Lower lobe of right lung (tissue), 2 donors: ENCODE measurements around the gene SENP1. TPM values are rescaled to one million over a fixed set of nuclear protein-coding genes. Genes with fewer than 3 reads are reported as not detected.

Experiments
- ATAC-seq, 2 donors: fragments of 200-7000 bp; cut with Tn5 transposase; one replicate each; pipeline ENCODE4 v1.9.1; 2020 to 2022; ENCODE audit warnings: mild to moderate bottlenecking in 2 of 2, moderate library complexity in 2 of 2
- DNase-seq: peaks from one replicate; pipeline ENCODE4 v3.0.0-alpha.2; 2020
- H3K27ac ChIP-seq: fragments of 200-600 bp; one replicate; pipeline ENCODE4 v1.8.0; 2022
- H3K27me3 ChIP-seq: fragments of 200-600 bp; one replicate; pipeline ENCODE4 v1.8.0; 2022; ENCODE audit warnings: low read depth
- H3K36me3 ChIP-seq: fragments of 200-600 bp; one replicate; pipeline ENCODE4 v1.8.0; 2022; ENCODE audit warnings: mild to moderate bottlenecking
- H3K4me1 ChIP-seq: fragments of 200-600 bp; one replicate; pipeline ENCODE4 v1.8.0; 2022
- H3K4me3 ChIP-seq: fragments of 200-600 bp; one replicate; pipeline ENCODE4 v1.8.0; 2022; ENCODE audit warnings: mild to moderate bottlenecking
- H3K9me3 ChIP-seq: fragments of 200-600 bp; one replicate; pipeline ENCODE4 v1.8.0; 2022
- intact Hi-C: fragments of 100-400 bp; cut with DNase I; formaldehyde crosslinking; loops from one replicate; pipeline ENCODE4 v1.11.0; 2022
- total RNA-seq: library from RNA; stranded (reverse); fragmentation: NEBNext Ultra II Directional; extraction: Animal tissue kit (Norgen Biotek cat#: 25700); gene quantifications from one replicate; pipeline ENCODE4 v1.2.1, GENCODE V29; 2021
- TF ChIP-seq, protein P1 (sequence below): fragments of 200-600 bp; IDR thresholded peaks from one replicate; pipeline ENCODE4 v1.8.0; 2022; ENCODE audit warnings: antibody characterized with exemption, mild to moderate bottlenecking
- donor health status: DM: no; HTN: yes; CAD: no; lungs with severe emphysema.

Gene SENP1
- total RNA-seq, 1 donor from 2014 or later, result 17.2 TPM

DNA sequence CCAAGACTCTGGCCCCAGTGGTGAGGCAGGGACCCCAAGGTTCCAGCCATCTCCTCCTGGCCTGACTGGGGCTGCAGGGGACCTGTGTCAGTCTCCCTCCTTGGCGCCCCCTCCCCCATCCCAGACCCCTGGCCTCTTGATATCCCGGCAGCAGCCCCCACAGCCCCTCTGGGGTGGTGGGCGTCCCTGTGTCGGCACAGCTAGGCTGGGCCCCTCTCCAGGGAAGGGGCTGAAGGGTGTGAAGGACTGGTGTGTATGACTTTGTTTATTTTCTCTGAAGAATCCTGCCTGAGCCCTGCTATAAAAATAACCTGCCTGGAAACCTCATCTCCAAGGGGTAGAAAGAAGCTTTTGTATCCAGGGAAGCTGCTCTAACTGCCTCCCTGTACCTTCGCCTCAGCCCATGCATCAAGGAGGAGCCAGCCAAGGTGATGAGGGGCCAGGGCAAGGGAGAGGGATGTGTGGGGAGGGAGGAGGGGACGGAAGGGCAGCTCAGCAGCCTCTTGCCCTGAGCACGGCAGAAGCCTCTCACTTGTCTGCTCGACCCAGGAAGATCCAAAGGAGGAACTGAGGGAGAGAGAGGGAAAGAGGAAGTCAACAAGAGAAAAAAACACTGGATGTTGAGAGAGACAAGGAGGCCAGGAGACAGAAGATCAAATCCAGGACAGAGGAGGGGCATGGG, 76.2 kb downstream of the SENP1 start:
- Histone ChIP-seq H3K9me3 (no peaks in the 10 kb centered on the region), H3K27ac (no peak overlapping the region), H3K36me3 (no peaks in the 10 kb centered on the region), H3K4me3 (no peak overlapping the region), H3K27me3 (no peaks in the 10 kb centered on the region), H3K4me1 (no peaks in the 10 kb centered on the region)
- no peak for ATAC-seq
- TF ChIP-seq, protein P1, sequence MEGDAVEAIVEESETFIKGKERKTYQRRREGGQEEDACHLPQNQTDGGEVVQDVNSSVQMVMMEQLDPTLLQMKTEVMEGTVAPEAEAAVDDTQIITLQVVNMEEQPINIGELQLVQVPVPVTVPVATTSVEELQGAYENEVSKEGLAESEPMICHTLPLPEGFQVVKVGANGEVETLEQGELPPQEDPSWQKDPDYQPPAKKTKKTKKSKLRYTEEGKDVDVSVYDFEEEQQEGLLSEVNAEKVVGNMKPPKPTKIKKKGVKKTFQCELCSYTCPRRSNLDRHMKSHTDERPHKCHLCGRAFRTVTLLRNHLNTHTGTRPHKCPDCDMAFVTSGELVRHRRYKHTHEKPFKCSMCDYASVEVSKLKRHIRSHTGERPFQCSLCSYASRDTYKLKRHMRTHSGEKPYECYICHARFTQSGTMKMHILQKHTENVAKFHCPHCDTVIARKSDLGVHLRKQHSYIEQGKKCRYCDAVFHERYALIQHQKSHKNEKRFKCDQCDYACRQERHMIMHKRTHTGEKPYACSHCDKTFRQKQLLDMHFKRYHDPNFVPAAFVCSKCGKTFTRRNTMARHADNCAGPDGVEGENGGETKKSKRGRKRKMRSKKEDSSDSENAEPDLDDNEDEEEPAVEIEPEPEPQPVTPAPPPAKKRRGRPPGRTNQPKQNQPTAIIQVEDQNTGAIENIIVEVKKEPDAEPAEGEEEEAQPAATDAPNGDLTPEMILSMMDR, result no peak
- intact Hi-C loops, result no loop called here
- DNase-seq, result no peak

DNA sequence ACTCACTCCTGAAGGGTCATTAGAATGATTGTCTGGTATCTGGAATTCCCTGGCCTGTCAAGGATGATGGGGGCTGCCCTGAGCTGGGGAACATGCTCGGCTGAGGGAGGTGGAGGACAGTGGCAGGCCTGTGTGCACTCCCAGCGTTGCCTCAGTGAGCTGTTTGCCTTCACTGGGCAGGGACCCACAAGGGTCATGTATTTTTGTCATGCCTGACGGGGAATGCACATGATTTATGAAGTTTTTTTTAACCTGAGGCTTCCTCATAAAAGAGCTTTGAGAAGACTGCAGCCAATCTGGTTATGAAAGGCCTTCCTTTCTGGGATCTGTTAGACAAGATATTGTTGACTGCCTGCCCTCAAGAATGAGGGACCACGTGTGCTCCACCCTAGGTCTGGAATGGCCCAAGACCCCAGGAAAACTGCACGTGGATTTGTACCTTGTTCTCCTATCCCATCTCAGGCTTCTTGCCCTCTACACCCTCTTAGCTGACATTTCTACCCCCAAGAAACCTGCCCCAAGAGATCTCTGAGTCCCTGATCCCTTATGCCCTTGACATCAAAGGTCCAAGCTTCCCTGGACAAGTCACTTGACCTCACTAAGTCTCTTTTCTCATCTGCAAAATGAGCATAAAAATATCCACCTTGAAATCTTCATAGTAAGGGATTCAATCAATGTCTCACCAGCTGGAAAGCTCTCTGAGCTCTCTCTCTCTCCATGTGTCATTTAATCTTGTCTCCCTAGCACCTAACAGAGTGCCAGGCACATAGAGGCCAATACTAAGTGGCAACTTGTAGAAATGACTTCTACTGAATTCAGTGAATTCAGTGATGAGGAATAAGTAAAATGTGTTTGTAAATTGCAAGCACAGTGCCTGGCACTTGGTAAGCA, 77.1 kb downstream of the SENP1 start:
- Histone ChIP-seq H3K4me1 (no peaks in the 10 kb centered on the region), H3K4me3 (no peak overlapping the region), H3K36me3 (no peaks in the 10 kb centered on the region), H3K9me3 (no peaks in the 10 kb centered on the region), H3K27me3 (no peaks in the 10 kb centered on the region), H3K27ac (no peak overlapping the region)
- DNase-seq, result no peak
- no peak for ATAC-seq
- TF ChIP-seq, protein P1, result no peak
- intact Hi-C loops, result no loop called here

DNA sequence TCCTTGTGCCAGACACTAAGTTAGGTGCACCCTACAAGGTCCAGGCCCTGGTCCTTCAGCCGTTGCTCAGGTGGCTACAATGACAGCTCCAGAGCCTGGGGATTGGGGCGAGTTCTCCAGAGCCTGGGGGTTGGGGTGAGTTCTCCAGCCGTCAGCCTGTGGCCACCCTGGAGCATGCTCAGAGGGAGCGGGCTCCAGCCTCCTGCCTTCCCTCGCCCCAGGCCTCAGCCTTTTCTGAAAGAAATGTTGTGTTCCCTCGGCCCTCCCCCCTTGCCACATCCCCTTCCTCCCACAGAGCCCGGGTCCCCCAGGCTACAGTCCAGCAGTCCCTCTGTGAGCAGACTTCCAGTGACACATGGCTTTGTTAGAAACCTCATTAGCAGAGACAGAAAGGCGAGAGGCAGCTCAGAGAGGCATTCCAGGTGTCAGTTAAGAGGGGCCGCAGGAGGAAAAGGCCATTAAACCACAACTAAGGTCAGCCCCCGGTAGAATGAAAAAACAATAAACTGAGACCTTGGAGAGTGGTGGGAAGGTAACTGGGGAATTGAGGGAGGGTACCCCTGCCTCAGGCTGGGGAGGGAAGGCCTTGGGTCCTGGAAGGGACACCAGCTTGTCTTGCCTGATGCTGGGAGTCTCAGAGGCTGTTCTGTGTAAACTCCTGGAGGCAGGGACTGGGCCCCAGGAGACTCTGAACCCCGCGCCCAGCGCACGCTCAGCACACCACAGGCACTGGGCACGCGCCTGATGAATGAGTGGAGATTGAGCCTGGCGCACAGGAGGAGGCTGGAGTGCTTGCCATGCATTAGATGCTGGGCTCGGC, 78.5 kb downstream of the SENP1 start:
- H3K4me1 ChIP-seq, result no peaks in the 10 kb centered on the region
- no peak overlapping the region for H3K4me3 ChIP-seq
- DNase-seq, result no peak
- TF ChIP-seq, protein P1, result no peak
- H3K36me3 ChIP-seq, result no peaks in the 10 kb centered on the region
- H3K27ac ChIP-seq, result no peak overlapping the region
- H3K27me3 ChIP-seq, result no peaks in the 10 kb centered on the region
- ATAC-seq, result no peak
- H3K9me3 ChIP-seq, result no peaks in the 10 kb centered on the region
- intact Hi-C loops, result no loop called here

DNA sequence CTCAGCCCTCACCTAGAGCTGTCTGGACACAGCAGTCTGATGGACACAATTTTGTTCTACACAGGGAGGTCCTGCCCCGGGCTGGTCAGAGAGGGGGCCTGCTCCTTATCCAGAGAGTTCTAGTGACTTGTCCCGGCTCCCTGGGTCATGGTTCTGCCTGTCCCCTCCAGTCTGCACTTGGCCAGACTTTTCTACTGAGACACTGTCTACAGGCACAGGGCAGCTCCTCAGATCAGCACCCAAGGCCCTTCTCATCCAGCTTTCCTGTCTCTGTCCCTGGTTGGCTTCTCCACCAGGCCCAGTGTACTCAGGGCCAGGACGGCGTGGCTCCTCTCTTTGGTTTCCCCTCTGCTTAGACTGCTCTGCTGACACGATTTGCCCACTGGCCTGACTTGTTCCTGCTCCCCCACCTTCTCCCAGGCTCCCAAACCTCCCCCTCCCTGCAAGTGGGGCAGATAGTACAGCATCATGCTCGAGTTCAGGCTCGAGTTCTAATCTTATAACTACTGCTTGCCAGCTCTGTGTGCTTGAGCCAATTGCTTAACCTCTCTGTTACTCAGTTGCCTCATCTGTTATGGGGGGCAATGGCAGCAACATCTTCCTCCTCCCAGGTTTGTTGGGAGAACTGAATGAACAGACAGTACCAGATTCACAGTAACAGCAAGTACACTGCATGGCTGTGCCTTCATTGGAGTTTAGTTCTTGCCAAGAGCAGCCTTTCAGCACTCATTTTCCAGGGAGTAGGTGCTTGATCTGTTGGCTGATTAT, 79.6 kb downstream of the SENP1 start:
- DNase-seq (no peak), ATAC-seq (no peak)
- Histone ChIP-seq H3K4me1 (no peaks in the 10 kb centered on the region), H3K4me3 (no peak overlapping the region), H3K27ac (no peak overlapping the region), H3K9me3 (no peaks in the 10 kb centered on the region), H3K36me3 (no peaks in the 10 kb centered on the region), H3K27me3 (no peaks in the 10 kb centered on the region)
- TF ChIP-seq, protein P1, result no peak
- intact Hi-C loops, result no loop called here

DNA sequence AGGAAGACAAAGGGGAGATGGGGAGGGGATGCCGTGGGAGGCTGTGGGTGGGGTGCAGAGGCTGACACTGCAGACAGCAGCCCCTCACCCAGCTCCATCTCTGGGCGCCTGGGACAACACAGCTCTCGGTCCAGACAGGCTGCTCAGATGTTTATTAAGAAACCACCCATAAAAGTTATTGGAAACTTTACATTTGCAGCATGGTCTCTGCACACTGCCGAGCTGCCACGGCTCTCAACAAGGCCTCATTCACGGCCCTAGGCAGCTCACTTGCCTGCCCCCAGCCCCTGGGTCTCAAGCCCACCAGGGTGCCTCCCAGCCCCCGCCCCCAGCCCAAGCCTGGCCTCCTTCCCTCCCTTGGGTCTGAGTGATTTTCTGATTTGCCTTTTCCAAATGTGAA, 80.6 kb downstream of the SENP1 start:
- no peak for DNase-seq
- Histone ChIP-seq H3K27me3 (peaks cover 3% of the 10 kb centered on the region), H3K9me3 (no peaks in the 10 kb centered on the region), H3K4me1 (no peaks in the 10 kb centered on the region), H3K4me3 (no peak overlapping the region), H3K27ac (no peak overlapping the region), H3K36me3 (no peaks in the 10 kb centered on the region)
- TF ChIP-seq, protein P1, result no peak
- no peak for ATAC-seq
- intact Hi-C loops, result no loop called here
